ENCODE results near the gene BCKDHA.

BCKDHA gene

GRCh38 chr19:41422955-41423354 lies 25.3 kb downstream of the BCKDHA start:
- WGBS (ENCODE audit: insufficient coverage) = 94% methylated on average over 9 of the region's 12 CpGs
- ChIA-PET CTCF (interaction anchor here (1.5 kb wide), 1 partner anchor 8 kb away, joined by 5 read pairs; no protein-coding TSS in a partner anchor), POLR2A (no interaction called here)
- no peak for DNase-seq
- peaks cover 2 to 62% (median 45%) of the 10 kb centered on the region in 4 experiments for H3K36me3 ChIP-seq (ENCODE audit: control insufficient read depth in 4 of 4, insufficient read depth in 4 of 4, low read length in 3 of 4)
- H3K27ac ChIP-seq (ENCODE audit: insufficient read depth in 1 of 2, low read depth in 1 of 2, low read length in 2 of 2, poor library complexity in 1 of 2, severe bottlenecking in 2 of 2) = no peak overlapping the region
- H3K4me3 ChIP-seq (ENCODE audit: control insufficient read depth in 1 of 7, extremely low read depth in 1 of 7, insufficient read depth in 4 of 7, low read depth in 2 of 7, low read length in 6 of 7) = no peak overlapping the region
- H3K27me3 ChIP-seq (replicated peaks in 2 of 5; ENCODE audit: control insufficient read depth in 4 of 5, insufficient read depth in 5 of 5, low read length in 4 of 5) = no peaks in the 10 kb centered on the region
- peaks cover 8 to 65% (median 59%) of the 10 kb centered on the region in 4 experiments for H3K4me1 ChIP-seq (ENCODE audit: control extremely low read depth in 1 of 4, control insufficient read depth in 4 of 4, insufficient read depth in 4 of 4, low read length in 3 of 4)
- H3K9me3 ChIP-seq (ENCODE audit: control extremely low read depth in 1 of 5, control insufficient read depth in 4 of 5, insufficient read depth in 2 of 5, low read depth in 1 of 5, low read length in 4 of 5) = no peaks in the 10 kb centered on the region

DNA sequence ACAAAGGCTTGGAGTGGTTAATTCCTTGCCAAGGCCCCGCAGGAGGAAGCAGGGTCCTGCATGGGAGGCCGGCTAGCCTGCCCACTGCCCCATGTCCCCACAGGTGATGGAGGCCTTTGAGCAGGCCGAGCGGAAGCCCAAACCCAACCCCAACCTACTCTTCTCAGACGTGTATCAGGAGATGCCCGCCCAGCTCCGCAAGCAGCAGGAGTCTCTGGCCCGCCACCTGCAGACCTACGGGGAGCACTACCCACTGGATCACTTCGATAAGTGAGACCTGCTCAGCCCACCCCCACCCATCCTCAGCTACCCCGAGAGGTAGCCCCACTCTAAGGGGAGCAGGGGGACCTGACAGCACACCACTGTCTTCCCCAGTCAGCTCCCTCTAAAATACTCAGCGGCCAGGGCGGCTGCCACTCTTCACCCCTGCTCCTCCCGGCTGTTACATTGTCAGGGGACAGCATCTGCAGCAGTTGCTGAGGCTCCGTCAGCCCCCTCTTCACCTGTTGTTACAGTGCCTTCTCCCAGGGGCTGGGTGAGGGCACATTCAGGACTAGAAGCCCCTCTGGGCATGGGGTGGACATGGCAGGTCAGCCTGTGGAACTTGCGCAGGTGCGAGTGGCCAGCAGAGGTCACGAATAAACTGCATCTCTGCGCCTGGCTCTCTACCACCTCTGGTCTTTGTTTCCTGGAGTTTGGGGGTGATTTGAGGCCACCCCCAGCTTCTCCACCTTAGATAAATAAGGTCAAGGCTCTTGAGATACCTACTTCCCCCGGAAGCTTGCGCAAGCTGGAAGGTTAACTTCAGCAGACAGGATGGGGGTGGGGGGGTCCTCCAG lies 26.9 kb downstream of the BCKDHA start:
- ChIA-PET POLR2A (no interaction called here), CTCF (interaction anchor here (1.0 to 1.5 kb wide), 5 partner anchors 7 to 17 kb away, joined by 3 to 5 read pairs (median 4); no protein-coding TSS in a partner anchor)
- H3K27ac ChIP-seq (ENCODE audit: insufficient read depth in 1 of 2, low read depth in 1 of 2, low read length in 2 of 2, poor library complexity in 1 of 2, severe bottlenecking in 2 of 2) = peak overlapping the region; percentile 20 to 31
- 80% methylated on average over 16 of the region's 21 CpGs for WGBS (ENCODE audit: insufficient coverage)
- H3K9me3 ChIP-seq (ENCODE audit: control extremely low read depth in 1 of 5, control insufficient read depth in 4 of 5, insufficient read depth in 2 of 5, low read depth in 1 of 5, low read length in 4 of 5) = no peaks in the 10 kb centered on the region
- peak in 2 of 3 donors; percentile 48 for DNase-seq
- H3K4me1 ChIP-seq (ENCODE audit: control extremely low read depth in 1 of 4, control insufficient read depth in 4 of 4, insufficient read depth in 4 of 4, low read length in 3 of 4) = peaks cover 9 to 77% (median 74%) of the 10 kb centered on the region in 4 experiments
- H3K4me3 ChIP-seq (ENCODE audit: control insufficient read depth in 1 of 7, extremely low read depth in 1 of 7, insufficient read depth in 4 of 7, low read depth in 2 of 7, low read length in 6 of 7) = peak overlapping the region in 4 of 7 experiments; percentile 26 to 47 (median 34)
- H3K27me3 ChIP-seq (replicated peaks in 2 of 5; ENCODE audit: control insufficient read depth in 4 of 5, insufficient read depth in 5 of 5, low read length in 4 of 5) = no peaks in the 10 kb centered on the region
- peaks cover 2 to 54% (median 34%) of the 10 kb centered on the region in 4 experiments for H3K36me3 ChIP-seq (ENCODE audit: control insufficient read depth in 4 of 4, insufficient read depth in 4 of 4, low read length in 3 of 4)

- peak overlapping the region; percentile 20 to 31 for H3K27ac ChIP-seq (ENCODE audit: insufficient read depth in 1 of 2, low read depth in 1 of 2, low read length in 2 of 2, poor library complexity in 1 of 2, severe bottlenecking in 2 of 2)
- CTCF ChIA-PET = interaction anchor here (1.0 to 1.5 kb wide), 3 partner anchors 10 to 22 kb away, joined by 4 to 5 read pairs (median 4); no protein-coding TSS in a partner anchor
- WGBS (ENCODE audit: insufficient coverage) = 95% methylated on average over 23 of the region's 28 CpGs
- H3K27me3 ChIP-seq (replicated peaks in 2 of 5; ENCODE audit: control insufficient read depth in 4 of 5, insufficient read depth in 5 of 5, low read length in 4 of 5) = no peaks in the 10 kb centered on the region
- H3K4me3 ChIP-seq (ENCODE audit: control insufficient read depth in 1 of 7, extremely low read depth in 1 of 7, insufficient read depth in 4 of 7, low read depth in 2 of 7, low read length in 6 of 7) = peak overlapping the region in 4 of 7 experiments; percentile 8 to 90 (median 27)
- DNase-seq = no peak
- peaks cover 9 to 73% (median 65%) of the 10 kb centered on the region in 4 experiments for H3K4me1 ChIP-seq (ENCODE audit: control extremely low read depth in 1 of 4, control insufficient read depth in 4 of 4, insufficient read depth in 4 of 4, low read length in 3 of 4)
- no peaks in the 10 kb centered on the region for H3K9me3 ChIP-seq (ENCODE audit: control extremely low read depth in 1 of 5, control insufficient read depth in 4 of 5, insufficient read depth in 2 of 5, low read depth in 1 of 5, low read length in 4 of 5)
- peaks cover 2 to 49% (median 34%) of the 10 kb centered on the region in 4 experiments for H3K36me3 ChIP-seq (ENCODE audit: control insufficient read depth in 4 of 4, insufficient read depth in 4 of 4, low read length in 3 of 4)
- POLR2A ChIA-PET = no interaction called here
Observed at GRCh38 chr19:41425174-41426115, 27.8 kb downstream of the BCKDHA start.

GRCh38 chr19:41426116-41426841 lies 28.7 kb downstream of the BCKDHA start:
- no peak for DNase-seq
- Histone ChIP-seq H3K27me3 (replicated peaks in 2 of 5; ENCODE audit: control insufficient read depth in 4 of 5, insufficient read depth in 5 of 5, low read length in 4 of 5) (no peaks in the 10 kb centered on the region), H3K27ac (ENCODE audit: insufficient read depth in 1 of 2, low read depth in 1 of 2, low read length in 2 of 2, poor library complexity in 1 of 2, severe bottlenecking in 2 of 2) (peak overlapping the region; percentile 66 to 86), H3K4me3 (ENCODE audit: control insufficient read depth in 1 of 7, extremely low read depth in 1 of 7, insufficient read depth in 4 of 7, low read depth in 2 of 7, low read length in 6 of 7) (peak overlapping the region in 5 of 7 experiments; percentile 64 to 90 (median 73)), H3K36me3 (ENCODE audit: control insufficient read depth in 4 of 4, insufficient read depth in 4 of 4, low read length in 3 of 4) (peaks cover 0 to 48% (median 34%) of the 10 kb centered on the region in 4 experiments), H3K9me3 (ENCODE audit: control extremely low read depth in 1 of 5, control insufficient read depth in 4 of 5, insufficient read depth in 2 of 5, low read depth in 1 of 5, low read length in 4 of 5) (no peaks in the 10 kb centered on the region), H3K4me1 (ENCODE audit: control extremely low read depth in 1 of 4, control insufficient read depth in 4 of 4, insufficient read depth in 4 of 4, low read length in 3 of 4) (peaks cover 4 to 71% (median 62%) of the 10 kb centered on the region in 4 experiments)
- 86% methylated on average over 29 of the region's 36 CpGs for WGBS (ENCODE audit: insufficient coverage)
- ChIA-PET POLR2A (interaction anchor here (0.5 kb wide), 1 partner anchor 27 kb away, joined by 3 read pairs; no protein-coding TSS in a partner anchor), CTCF (interaction anchor here (1.0 to 3.7 kb wide), 6 partner anchors 12 to 104 kb away, joined by 3 to 21 read pairs (median 5); no protein-coding TSS in a partner anchor)

GRCh38 chr19:41426952-41427646 lies 29.5 kb downstream of the BCKDHA start, which contains the start of gene B3GNT8:
TSS of gene B3GNT8 (minus strand) at chr19:41427374. CDS start at chr19:41426778, 596 bp downstream.
- 5% methylated on average over 12 of the region's 19 CpGs for WGBS (ENCODE audit: insufficient coverage)
- Histone ChIP-seq H3K27ac (ENCODE audit: insufficient read depth in 1 of 2, low read depth in 1 of 2, low read length in 2 of 2, poor library complexity in 1 of 2, severe bottlenecking in 2 of 2) (peak within 1 kb of the TSS; percentile 66 to 86), H3K9me3 (ENCODE audit: control extremely low read depth in 1 of 5, control insufficient read depth in 4 of 5, insufficient read depth in 2 of 5, low read depth in 1 of 5, low read length in 4 of 5) (no peaks in the 10 kb centered on the region), H3K36me3 (ENCODE audit: control insufficient read depth in 4 of 4, insufficient read depth in 4 of 4, low read length in 3 of 4) (peaks cover 0 to 50% (median 34%) of the 10 kb centered on the region in 4 experiments), H3K4me1 (ENCODE audit: control extremely low read depth in 1 of 4, control insufficient read depth in 4 of 4, insufficient read depth in 4 of 4, low read length in 3 of 4) (peaks cover 4 to 68% (median 64%) of the 10 kb centered on the region in 4 experiments), H3K27me3 (replicated peaks in 2 of 5; ENCODE audit: control insufficient read depth in 4 of 5, insufficient read depth in 5 of 5, low read length in 4 of 5) (no peaks in the 10 kb centered on the region), H3K4me3 (ENCODE audit: control insufficient read depth in 1 of 7, extremely low read depth in 1 of 7, insufficient read depth in 4 of 7, low read depth in 2 of 7, low read length in 6 of 7) (peak within 1 kb of the TSS; percentile 31 to 90 (median 70))
- CTCF ChIA-PET = interaction anchor here (1.0 to 3.7 kb wide), 7 partner anchors 12 to 142 kb away, joined by 3 to 21 read pairs (median 4); no protein-coding TSS in a partner anchor
- peak; percentile 71 to 86 (median 82) for DNase-seq
- POLR2A ChIA-PET = interaction anchor here (0.5 to 1.0 kb wide), 2 partner anchors 28 to 120 kb away, joined by 3 to 4 read pairs; no protein-coding TSS in a partner anchor
